ENCODE data around the gene MTFP1.
A peak's percentile ranks its signal among the peaks of the same experiment; 100 is the strongest.

The MTFP1 gene

DNA sequence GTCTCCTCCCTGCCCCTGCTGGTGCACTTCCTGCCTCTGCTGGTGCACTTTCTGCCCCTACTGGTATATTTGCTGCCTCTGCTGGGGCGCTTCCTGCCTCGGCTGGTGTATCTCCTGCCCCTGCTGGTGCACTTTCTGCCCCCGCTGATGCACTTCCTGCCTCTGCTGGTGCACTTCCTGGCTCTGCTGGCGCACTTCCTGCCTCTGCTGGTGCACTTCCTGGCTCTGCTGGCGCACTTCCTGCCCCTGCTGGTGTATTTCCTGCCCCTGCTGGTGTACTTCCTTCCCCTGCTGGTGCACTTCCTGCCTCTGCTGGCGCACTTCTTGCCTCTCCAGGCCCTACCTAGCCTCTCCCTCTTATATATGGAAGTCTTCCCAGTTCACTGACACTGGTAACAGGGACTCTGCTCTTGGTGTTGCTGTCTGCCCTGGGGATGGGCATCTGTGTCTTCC, 10.1 kb downstream of the MTFP1 start:
- peak overlapping the region; percentile 36; the same call in 1 of the 2 replicates for H2AFZ ChIP-seq (ENCODE audit: low read length)

GRCh38 chr22:30436196-30436595, 10.6 kb downstream of the MTFP1 start:
- H3F3A ChIP-seq (ENCODE audit: insufficient read depth, low read length): no peaks in the 10 kb centered on the region
- peaks cover 44% of the 10 kb centered on the region for H3K27me3 ChIP-seq (replicated peaks; ENCODE audit: insufficient read depth, low read length)
- H3K79me2 ChIP-seq (ENCODE audit: low read length): no peaks in the 10 kb centered on the region
- no peak overlapping the region for H3K4me2 ChIP-seq (ENCODE audit: low read depth, low read length)
- no peak overlapping the region for H3K27ac ChIP-seq (ENCODE audit: low read length)
- no peak overlapping the region for H3K4me3 ChIP-seq (ENCODE audit: low read length)
- H3K36me3 ChIP-seq (replicated peaks; ENCODE audit: insufficient read depth, low read length): no peaks in the 10 kb centered on the region
- H2AFZ ChIP-seq (ENCODE audit: low read length): peak overlapping the region; percentile 36; the same call in 1 of the 2 replicates
- no peaks in the 10 kb centered on the region for H3K9me3 ChIP-seq (replicated peaks; ENCODE audit: insufficient read depth, low read length)
- TF ChIP-seq EZH2 (optimal IDR thresholded peaks at IDR 0.05; ENCODE audit: low read depth, low read length): no peak
- no peak for TF ChIP-seq CTCF (IDR thresholded peaks at IDR 0.05; ENCODE audit: low read length)
- no peak for TF ChIP-seq EZH2phosphoT487 (IDR thresholded peaks at IDR 0.05; ENCODE audit: low read length)
- peaks cover 3% of the 10 kb centered on the region; the same call in 1 of the 2 replicates for H3K4me1 ChIP-seq (ENCODE audit: low read length)
- no peak overlapping the region for H3K9ac ChIP-seq (ENCODE audit: low read length)
- H4K20me1 ChIP-seq (ENCODE audit: insufficient read depth, low read length): no peaks in the 10 kb centered on the region
- DNase-seq: no peak
- no peaks in the 10 kb centered on the region for H3K9me2 ChIP-seq (replicated peaks; ENCODE audit: insufficient read depth, low read length)

More for the DNA sequence above, 10.1 kb downstream of the MTFP1 start:
- Histone ChIP-seq H3K9me3 (replicated peaks; ENCODE audit: insufficient read depth, low read length) (no peaks in the 10 kb centered on the region), H3K4me2 (ENCODE audit: low read depth, low read length) (peak overlapping the region; percentile 20; the same call in 1 of the 2 replicates), H3K4me3 (ENCODE audit: low read length) (no peak overlapping the region), H3K9ac (ENCODE audit: low read length) (no peak overlapping the region), H3K27me3 (replicated peaks; ENCODE audit: insufficient read depth, low read length) (peaks cover 39% of the 10 kb centered on the region), H3K4me1 (ENCODE audit: low read length) (peaks cover 3% of the 10 kb centered on the region; the same call in 1 of the 2 replicates), H4K20me1 (ENCODE audit: insufficient read depth, low read length) (no peaks in the 10 kb centered on the region), H3K27ac (ENCODE audit: low read length) (no peak overlapping the region), H3K79me2 (ENCODE audit: low read length) (no peaks in the 10 kb centered on the region), H3K9me2 (replicated peaks; ENCODE audit: insufficient read depth, low read length) (no peaks in the 10 kb centered on the region), H3K36me3 (replicated peaks; ENCODE audit: insufficient read depth, low read length) (no peaks in the 10 kb centered on the region), H3F3A (ENCODE audit: insufficient read depth, low read length) (no peaks in the 10 kb centered on the region)
- peak; percentile 40 for DNase-seq
- peak; percentile 32 for TF ChIP-seq CTCF (IDR thresholded peaks at IDR 0.05; ENCODE audit: low read length)
- TF ChIP-seq EZH2phosphoT487 (IDR thresholded peaks at IDR 0.05; ENCODE audit: low read length): no peak

DNA sequence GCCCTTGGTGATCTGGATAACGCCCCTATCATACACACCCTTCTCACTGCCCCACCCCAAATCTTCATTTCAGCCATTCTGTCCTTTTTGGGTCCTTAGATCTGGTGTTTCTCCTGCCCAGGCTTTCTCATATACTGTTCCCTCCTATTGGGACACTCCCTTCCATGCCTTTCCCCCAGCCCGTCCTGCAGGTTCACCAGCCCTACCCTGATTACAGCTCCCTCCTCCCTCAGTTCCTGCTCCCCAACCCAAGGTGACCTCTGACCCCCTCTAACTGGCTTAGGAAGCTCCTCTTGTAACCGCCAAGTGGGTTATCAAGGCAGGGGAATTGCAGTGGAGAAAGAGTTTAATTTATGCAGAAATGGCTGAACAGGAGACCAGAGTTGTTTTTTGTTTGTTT, 13.0 kb downstream of the MTFP1 start:
- Histone ChIP-seq H3K36me3 (replicated peaks; ENCODE audit: insufficient read depth, low read length) (no peaks in the 10 kb centered on the region), H3K9ac (ENCODE audit: low read length) (no peak overlapping the region), H3K4me3 (ENCODE audit: low read length) (no peak overlapping the region), H3K27ac (ENCODE audit: low read length) (no peak overlapping the region), H3K79me2 (ENCODE audit: low read length) (no peaks in the 10 kb centered on the region), H3K4me1 (ENCODE audit: low read length) (peaks cover 13% of the 10 kb centered on the region), H3K4me2 (ENCODE audit: low read depth, low read length) (no peak overlapping the region), H3F3A (ENCODE audit: insufficient read depth, low read length) (no peaks in the 10 kb centered on the region), H4K20me1 (ENCODE audit: insufficient read depth, low read length) (no peaks in the 10 kb centered on the region), H3K9me2 (replicated peaks; ENCODE audit: insufficient read depth, low read length) (no peaks in the 10 kb centered on the region), H2AFZ (ENCODE audit: low read length) (no peak overlapping the region), H3K27me3 (replicated peaks; ENCODE audit: insufficient read depth, low read length) (peaks cover 60% of the 10 kb centered on the region), H3K9me3 (replicated peaks; ENCODE audit: insufficient read depth, low read length) (no peaks in the 10 kb centered on the region)
- DNase-seq: no peak
- TF ChIP-seq EZH2phosphoT487 (IDR thresholded peaks at IDR 0.05; ENCODE audit: low read length): no peak
- no peak for TF ChIP-seq CTCF (IDR thresholded peaks at IDR 0.05; ENCODE audit: low read length)
- no peak for TF ChIP-seq EZH2 (optimal IDR thresholded peaks at IDR 0.05; ENCODE audit: low read depth, low read length)

Data from MM.1S (cell line).